Mucosa of stomach (tissue), 1 donor: ENCODE results near the gene STPG3.
"Not testable (repeated sequence)": the region's sequence is repeated elsewhere in the genome, so short reads cannot be mapped to it uniquely, and the experiment has no call there.

Source experiments
- H3K27me3 ChIP-seq: one replicate; pipeline ENCODE4 v1.7.0; 2013; ENCODE audit warnings: mild to moderate bottlenecking, low read length; ENCODE audit not compliant: control insufficient read depth, insufficient read depth
- H3K36me3 ChIP-seq: one replicate; pipeline ENCODE4 v1.7.0; 2013; ENCODE audit warnings: low read length; ENCODE audit not compliant: control insufficient read depth, insufficient read depth
- H3K4me1 ChIP-seq: one replicate; pipeline ENCODE4 v1.7.0; 2013; ENCODE audit warnings: mild to moderate bottlenecking, low read length; ENCODE audit not compliant: control insufficient read depth, insufficient read depth
- H3K4me3 ChIP-seq: one replicate; pipeline ENCODE4 v1.7.0; 2013; ENCODE audit warnings: low read length
- H3K9ac ChIP-seq: one replicate; pipeline ENCODE4 v1.7.0; 2013; ENCODE audit warnings: mild to moderate bottlenecking, low read length, moderate library complexity
- H3K9me3 ChIP-seq: one replicate; pipeline ENCODE4 v1.7.0; 2013; ENCODE audit warnings: mild to moderate bottlenecking, low read length, moderate library complexity; ENCODE audit not compliant: control insufficient read depth
- donor health status: Pancreatic carcinoma.

STPG3 gene

GRCh38 chr9:137239541-137240200 is 11.4 kb upstream of the STPG3 start:
- Histone ChIP-seq H3K36me3 (peaks cover 18% of the 10 kb centered on the region), H3K4me1 (peaks cover 62% of the 10 kb centered on the region), H3K4me3 (peak overlapping the region; percentile 41), H3K27me3 (peaks cover 16% of the 10 kb centered on the region)
- H3K9ac ChIP-seq, H3K9me3 ChIP-seq: not testable (repeated sequence)

GRCh38 chr9:137240318-137240840 is 10.7 kb upstream of the STPG3 start:
- Histone ChIP-seq H3K27me3 (peaks cover 11% of the 10 kb centered on the region), H3K4me1 (peaks cover 64% of the 10 kb centered on the region), H3K36me3 (peaks cover 18% of the 10 kb centered on the region), H3K9ac (peak overlapping the region; percentile 69), H3K9me3 (no peaks in the 10 kb centered on the region), H3K4me3 (peak overlapping the region; percentile 41)

- peaks cover 8% of the 10 kb centered on the region for H3K27me3 ChIP-seq
- peaks cover 63% of the 10 kb centered on the region for H3K4me1 ChIP-seq
- peak within 1 kb of the TSS; percentile 82 for H3K4me3 ChIP-seq
- no peaks in the 10 kb centered on the region for H3K9me3 ChIP-seq
- peaks cover 18% of the 10 kb centered on the region for H3K36me3 ChIP-seq
- peak within 1 kb of the TSS; percentile 77 for H3K9ac ChIP-seq
These were observed 10.1 kb upstream of the STPG3 start, which contains the start of gene TUBB4B for GRCh38 chr9:137240841-137241489. Gene TUBB4B (plus strand): TSS chr9:137241287. CDS start chr9:137241361, 74 bp downstream.

DNA sequence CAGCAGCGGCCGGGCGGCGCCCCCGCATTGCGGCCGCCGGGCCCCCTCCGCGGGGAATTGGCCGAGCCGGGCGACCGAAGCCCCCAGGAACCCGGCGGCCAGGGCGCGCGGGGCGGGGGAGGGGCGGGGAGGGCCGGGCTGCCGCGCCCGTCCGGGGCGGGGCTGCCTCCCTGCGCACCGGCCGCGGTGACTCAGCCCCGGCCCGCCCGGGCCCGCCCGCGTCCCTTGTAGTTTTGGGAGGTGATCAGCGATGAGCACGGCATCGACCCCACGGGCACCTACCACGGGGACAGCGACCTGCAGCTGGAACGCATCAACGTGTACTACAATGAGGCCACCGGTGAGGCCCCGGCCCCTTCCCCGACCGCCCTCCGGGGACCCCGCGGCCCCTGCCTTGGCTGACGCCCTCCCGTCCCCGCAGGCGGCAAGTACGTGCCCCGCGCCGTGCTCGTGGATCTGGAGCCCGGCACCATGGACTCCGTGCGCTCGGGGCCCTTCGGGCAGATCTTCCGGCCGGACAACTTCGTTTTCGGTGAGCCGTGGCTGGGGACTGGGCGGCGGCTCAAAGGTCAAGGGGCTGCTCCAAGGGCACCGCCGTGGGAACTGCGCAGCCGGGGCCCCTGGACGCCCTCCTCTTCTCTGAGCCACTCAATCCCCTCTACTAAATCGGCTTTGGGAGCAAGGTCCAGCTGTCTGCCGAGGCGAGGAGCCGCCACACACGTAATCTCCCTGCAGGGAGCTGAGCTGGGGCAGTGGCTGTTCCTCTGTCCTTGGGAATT is 9.4 kb upstream of the STPG3 start:
- H3K36me3 ChIP-seq: peaks cover 18% of the 10 kb centered on the region
- H3K9ac ChIP-seq: peak overlapping the region; percentile 77
- H3K27me3 ChIP-seq: peaks cover 6% of the 10 kb centered on the region
- H3K4me1 ChIP-seq: peaks cover 56% of the 10 kb centered on the region
- H3K4me3 ChIP-seq: peak overlapping the region; percentile 82
- H3K9me3 ChIP-seq: no peaks in the 10 kb centered on the region

GRCh38 chr9:137242269-137243203 is 8.6 kb upstream of the STPG3 start:
- Histone ChIP-seq H3K4me1 (peaks cover 48% of the 10 kb centered on the region), H3K9me3 (no peaks in the 10 kb centered on the region), H3K36me3 (peaks cover 18% of the 10 kb centered on the region), H3K9ac (peak overlapping the region; percentile 77), H3K4me3 (peak overlapping the region; percentile 82), H3K27me3 (peaks cover 6% of the 10 kb centered on the region)

DNA sequence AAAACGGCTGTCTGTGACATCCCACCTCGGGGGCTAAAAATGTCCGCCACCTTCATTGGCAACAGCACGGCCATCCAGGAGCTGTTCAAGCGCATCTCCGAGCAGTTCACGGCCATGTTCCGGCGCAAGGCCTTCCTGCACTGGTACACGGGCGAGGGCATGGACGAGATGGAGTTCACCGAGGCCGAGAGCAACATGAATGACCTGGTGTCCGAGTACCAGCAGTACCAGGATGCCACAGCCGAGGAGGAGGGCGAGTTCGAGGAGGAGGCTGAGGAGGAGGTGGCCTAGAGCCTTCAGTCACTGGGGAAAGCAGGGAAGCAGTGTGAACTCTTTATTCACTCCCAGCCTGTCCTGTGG is 7.8 kb upstream of the STPG3 start:
- H3K4me3 ChIP-seq: peak overlapping the region; percentile 4
- peaks cover 40% of the 10 kb centered on the region for H3K4me1 ChIP-seq
- H3K27me3 ChIP-seq, H3K9me3 ChIP-seq, H3K9ac ChIP-seq: not testable (repeated sequence)
- peaks cover 18% of the 10 kb centered on the region for H3K36me3 ChIP-seq

- H3K4me3 ChIP-seq: peak overlapping the region; percentile 4
- H3K27me3 ChIP-seq: peaks cover 6% of the 10 kb centered on the region
- H3K9ac ChIP-seq: no peak overlapping the region
- no peaks in the 10 kb centered on the region for H3K9me3 ChIP-seq
- H3K4me1 ChIP-seq: peaks cover 34% of the 10 kb centered on the region
- peaks cover 18% of the 10 kb centered on the region for H3K36me3 ChIP-seq
These were observed 7.2 kb upstream of the STPG3 start for GRCh38 chr9:137243626-137244485.

GRCh38 chr9:137244486-137245449 is 6.3 kb upstream of the STPG3 start:
- Histone ChIP-seq H3K9ac (no peak overlapping the region), H3K4me1 (peaks cover 33% of the 10 kb centered on the region), H3K36me3 (peaks cover 18% of the 10 kb centered on the region), H3K4me3 (no peak overlapping the region), H3K27me3 (peaks cover 6% of the 10 kb centered on the region), H3K9me3 (no peaks in the 10 kb centered on the region)

- Histone ChIP-seq H3K9ac (no peak overlapping the region), H3K9me3 (no peaks in the 10 kb centered on the region), H3K36me3 (peaks cover 18% of the 10 kb centered on the region), H3K4me3 (no peak overlapping the region), H3K27me3 (peaks cover 6% of the 10 kb centered on the region), H3K4me1 (peaks cover 33% of the 10 kb centered on the region)
These were observed 5.3 kb upstream of the STPG3 start for GRCh38 chr9:137245450-137246421.
